HepG2 (cell line): ENCODE results near the gene NCOA3. TPM values are rescaled to one million over a fixed set of nuclear protein-coding genes. Genes with fewer than 3 reads are reported as not detected.

Experiments
- ATAC-seq: fragments of 200-7000 bp; cut with Tn5 transposase; 3 replicates; pipeline ENCODE4 v1.9.1; 2020; ENCODE audit warnings: mild to moderate bottlenecking, moderate library complexity
- BruUV-seq: library from RNA; stranded (reverse); fragments of 400-500 nt; replicated peaks from 2 replicates; lab custom pipeline; 2021; lab: Mats Ljungman, UMichigan
- CTCF ChIA-PET: fragments of 300-600 bp; formaldehyde crosslinking; extraction: SDS; loops from one replicate; lab custom pipeline; 2021; ENCODE audit warnings: low total read pairs, inconsistent platforms, low intra/inter-chr PET ratio; lab: Yijun Ruan, JAX
- POLR2A ChIA-PET: fragments of 350-600 bp; sonication (Branson Sonifier 250); formaldehyde crosslinking; loops from one replicate; lab custom pipeline; 2020; ENCODE audit warnings: antibody characterized with exemption, inconsistent platforms; lab: Yijun Ruan, JAX
- DNase-seq: peaks from one replicate; pipeline ENCODE4 v3.0.0-alpha.2; 2015; ENCODE audit warnings: low spot score
- FAIRE-seq: peaks from 3 replicates; lab custom pipeline; 2011; peaks lifted over from hg19 to GRCh38; lab: Jason Lieb, UNC
- H2AFZ ChIP-seq: one replicate; pipeline ENCODE4 v1.6.1; 2011; ENCODE audit warnings: low read length, inconsistent platforms
- H3K27ac ChIP-seq: fragments of 300-600 bp; 3 replicates; pipeline ENCODE4 v1.8.0; 2011; ENCODE audit warnings: mixed run types, mild to moderate bottlenecking, mixed read lengths, low read length, inconsistent platforms; ENCODE audit not compliant: insufficient read depth; ENCODE audit errors: extremely low read length
- H3K27me3 ChIP-seq, 2 experiments: fragments of 200-600 bp in 1 of 2; 2 replicates in 1 of 2; 3 replicates in 1 of 2; pipeline versions ENCODE4 v1.6.0 to v1.8.0; 2011; ENCODE audit warnings: low read length in 2 of 2, mild to moderate bottlenecking in 2 of 2, moderate library complexity in 2 of 2, inconsistent platforms in 1 of 2; ENCODE audit not compliant: insufficient read depth in 2 of 2, control insufficient read depth in 1 of 2
- H3K36me3 ChIP-seq, 2 experiments: fragments of 200-600 bp in 1 of 2; replicated peaks in 1 of 2; 2 replicates in 1 of 2; 3 replicates in 1 of 2; pipeline versions ENCODE4 v1.5.1 to v1.8.0; 2011; ENCODE audit warnings: low read length in 2 of 2, inconsistent platforms in 1 of 2; ENCODE audit not compliant: insufficient read depth in 2 of 2, control insufficient read depth in 1 of 2
- H3K4me1 ChIP-seq: 2 replicates; pipeline ENCODE4 v1.5.1; 2012; ENCODE audit warnings: low read length, inconsistent platforms; ENCODE audit not compliant: insufficient read depth
- H3K4me2 ChIP-seq: 2 replicates; pipeline ENCODE4 v1.6.0; 2011; ENCODE audit warnings: low read depth, low read length, inconsistent platforms
- H3K4me3 ChIP-seq, 3 experiments: fragments of 200-600 bp in 1 of 3; sonication (generic), shearing (Covaris generic) in 1 of 3; replicated peaks in 1 of 3; 2 replicates each; pipeline ENCODE4 v1.5.1; 2011 to 2016; ENCODE audit warnings: low read length in 3 of 3, inconsistent platforms in 2 of 3, low read depth in 2 of 3, mild to moderate bottlenecking in 2 of 3, control low read depth in 1 of 3, mixed read lengths in 1 of 3; ENCODE audit not compliant: insufficient read depth in 1 of 3
- H3K79me2 ChIP-seq: one replicate; pipeline ENCODE4 v1.6.1; 2011; ENCODE audit warnings: low read length, inconsistent platforms; ENCODE audit not compliant: insufficient read depth
- H3K9ac ChIP-seq: 2 replicates; pipeline ENCODE4 v1.6.0; 2011; ENCODE audit warnings: mild to moderate bottlenecking, low read depth, low read length, inconsistent platforms; ENCODE audit not compliant: insufficient read depth
- H3K9me3 ChIP-seq: 2 replicates; pipeline ENCODE4 v1.5.1; 2012; ENCODE audit warnings: mild to moderate bottlenecking, low read length
- H4K20me1 ChIP-seq: 2 replicates; pipeline ENCODE4 v1.6.0; 2011; ENCODE audit warnings: inconsistent platforms, mild to moderate bottlenecking, low read length, moderate library complexity; ENCODE audit not compliant: insufficient read depth
- NR2F1 ChIP-seq, 2 experiments: fragments of 450-650 bp in 1 of 2; formaldehyde crosslinking in 1 of 2; IDR thresholded peaks; 2 replicates each; pipeline versions ENCODE4 v1.5.0 to v1.6.1; 2016 to 2020; ENCODE audit warnings: mild to moderate bottlenecking in 1 of 2, missing compliant biosample characterization in 1 of 2, missing genetic modification reagents in 1 of 2, moderate library complexity in 1 of 2
- ZNF234 ChIP-seq: sonication (generic); formaldehyde crosslinking; conservative IDR thresholded peaks from 2 replicates; pipeline ENCODE4 v1.5.1; 2020; ENCODE audit warnings: mild to moderate bottlenecking, missing genetic modification reagents
- ZNF512 ChIP-seq: sonication (generic); formaldehyde crosslinking; IDR thresholded peaks from 2 replicates; pipeline ENCODE4 v1.4.0; 2020; ENCODE audit warnings: mild to moderate bottlenecking, missing genetic modification reagents
- ZNF660 ChIP-seq: sonication (generic); formaldehyde crosslinking; IDR thresholded peaks from 2 replicates; pipeline ENCODE4 v1.5.1; 2020; ENCODE audit warnings: mild to moderate bottlenecking, low read depth, missing genetic modification reagents, borderline replicate concordance
- WGBS: methylation state at CpG from one replicate; pipeline ENCODE4 v1.1.6; 2017; ENCODE audit warnings: low lambda C conversion rate; 5-methylcytosine and 5-hydroxymethylcytosine counted together
- in situ Hi-C: cut with HindIII; loops from 2 replicates; pipeline ENCODE4 v1.10.0; 2017; ENCODE audit warnings: low pct_unique_long_range_greater_than_20kb; ENCODE audit not compliant: extremely low pct_ligation_motif_present
- intact Hi-C: fragments of 100-400 bp; cut with micrococcal nuclease; formaldehyde crosslinking; loops from one replicate; pipeline ENCODE4 v1.10.0; 2022; ENCODE audit not compliant: unreplicated experiment
- polyA plus RNA-seq, 8 experiments: library from polyadenylated mRNA; depleted of rRNA in 3 of 8; stranded (reverse) in 7 of 8; unstranded in 1 of 8; fragments of >200 nt; fragmentation: Illumina TruSeq in 4 of 8; extraction: Trizol in 4 of 8; gene quantifications; 2 replicates each; pipeline versions ENCODE4 v1.2.1 to v1.2.3, GENCODE V29; 2011 to 2016; ENCODE audit warnings: low read depth in 4 of 8, missing spikeins in 1 of 8, mixed read lengths in 1 of 8; ENCODE audit not compliant: insufficient read depth in 1 of 8
- total RNA-seq, 5 experiments: library from RNA; depleted of rRNA; stranded (reverse); fragments of >200 nt; fragmentation: Illumina TruSeq; extraction: Trizol; gene quantifications; 2 replicates each; pipeline ENCODE4 v1.2.3, GENCODE V29; 2016; ENCODE audit warnings: low read depth in 1 of 5

The NCOA3 gene
- total and polyA plus RNA-seq, 2 of the 13 experiments (the other 11 are each of a cell fraction or from before 2014, with no cell fraction given), result 35.0 to 56.8 TPM

GRCh38 chr20:47480705-47481104 is 21.0 kb upstream of the NCOA3 start:
- DNase-seq, result no peak
- no TSS peak for BruUV-seq
- Histone ChIP-seq H3K79me2 (no peaks in the 10 kb centered on the region), H3K36me3 (no peaks in the 10 kb centered on the region), H3K4me1 (peaks cover 24% of the 10 kb centered on the region), H2AFZ (no peak overlapping the region), H3K9ac (no peak overlapping the region), H4K20me1 (no peaks in the 10 kb centered on the region), H3K4me2 (no peak overlapping the region), H3K27me3 (no peaks in the 10 kb centered on the region), H3K9me3 (no peaks in the 10 kb centered on the region), H3K27ac (no peak overlapping the region), H3K4me3 (no peak overlapping the region)
- no peak for FAIRE-seq
- intact Hi-C loops (no loop called here), in situ Hi-C loops (no loop called here)
- ChIA-PET CTCF (no interaction called here), POLR2A (no interaction called here)
- no peak for ATAC-seq
- TF ChIP-seq ZNF660 (CRISPR knock-in tag) (no peak), ZNF512 (CRISPR knock-in tag) (peak; percentile 87)

GRCh38 chr20:47481330-47482216 is 20.1 kb upstream of the NCOA3 start:
- no TSS peak for BruUV-seq
- POLR2A ChIA-PET, result no interaction called here
- Histone ChIP-seq H3K4me2 (no peak overlapping the region), H3K36me3 (no peaks in the 10 kb centered on the region), H3K79me2 (no peaks in the 10 kb centered on the region), H3K9ac (no peak overlapping the region), H3K27ac (no peak overlapping the region), H3K27me3 (no peaks in the 10 kb centered on the region)
- no peak for ATAC-seq
- CTCF ChIA-PET, result no interaction called here
- no peak for TF ChIP-seq NR2F1 (CRISPR knock-in tag; IDR thresholded peaks at IDR 0.05)
- TF ChIP-seq ZNF234 (CRISPR knock-in tag), result 0 out of 2 replicates have a peak, but pooled peaks have one; percentile 25
- TF ChIP-seq, all 625 proteins: peak for 1
- intact Hi-C loops, result no loop called here
- no peak overlapping the region for H3K4me3 ChIP-seq
- in situ Hi-C loops, result no loop called here
- FAIRE-seq (no peak), DNase-seq (no peak)
- H3K9me3 ChIP-seq, result no peaks in the 10 kb centered on the region
- 74% methylated on average over 15 of the region's 15 CpGs for WGBS
- H2AFZ ChIP-seq, result no peak overlapping the region
- no peaks in the 10 kb centered on the region for H4K20me1 ChIP-seq
- peaks cover 19% of the 10 kb centered on the region for H3K4me1 ChIP-seq
